DMS53 (cell line): ENCODE results near the gene C2orf69.
"Not testable (repeated sequence)": the region's sequence is repeated elsewhere in the genome, so short reads cannot be mapped to it uniquely, and the experiment has no call there.

Experiments
- DNase-seq: peaks from one replicate; lab custom pipeline; 2025; lab: John Stamatoyannopoulos, UW

Gene C2orf69, protein sequence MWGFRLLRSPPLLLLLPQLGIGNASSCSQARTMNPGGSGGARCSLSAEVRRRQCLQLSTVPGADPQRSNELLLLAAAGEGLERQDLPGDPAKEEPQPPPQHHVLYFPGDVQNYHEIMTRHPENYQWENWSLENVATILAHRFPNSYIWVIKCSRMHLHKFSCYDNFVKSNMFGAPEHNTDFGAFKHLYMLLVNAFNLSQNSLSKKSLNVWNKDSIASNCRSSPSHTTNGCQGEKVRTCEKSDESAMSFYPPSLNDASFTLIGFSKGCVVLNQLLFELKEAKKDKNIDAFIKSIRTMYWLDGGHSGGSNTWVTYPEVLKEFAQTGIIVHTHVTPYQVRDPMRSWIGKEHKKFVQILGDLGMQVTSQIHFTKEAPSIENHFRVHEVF

GRCh38 chr2:199911052-199911876 is at the start of gene C2orf69:
Gene C2orf69 (plus strand): TSS chr2:199911293. CDS start chr2:199911439, 146 bp downstream.
- peak; percentile 99 for DNase-seq

DNA sequence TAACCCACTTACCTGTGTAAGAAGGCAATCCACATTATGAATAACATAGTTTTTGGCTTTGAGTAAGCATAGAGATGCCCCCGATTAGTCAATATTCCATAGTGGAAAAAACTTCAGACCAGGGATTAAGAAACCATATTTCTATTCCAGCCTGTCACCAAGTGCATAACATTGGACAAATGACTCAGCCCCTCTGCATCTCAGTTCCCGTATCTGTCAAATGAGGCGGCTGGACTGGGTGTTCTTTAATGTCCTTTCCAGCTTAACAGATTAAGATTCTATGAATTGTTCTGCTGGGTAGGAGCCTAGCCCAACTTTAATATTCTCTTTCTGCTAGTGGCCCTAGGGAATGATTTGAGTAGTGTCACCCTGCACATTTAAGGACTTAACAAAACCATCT is 48.3 kb upstream of the C2orf69 start:
- no peak for DNase-seq

DNA sequence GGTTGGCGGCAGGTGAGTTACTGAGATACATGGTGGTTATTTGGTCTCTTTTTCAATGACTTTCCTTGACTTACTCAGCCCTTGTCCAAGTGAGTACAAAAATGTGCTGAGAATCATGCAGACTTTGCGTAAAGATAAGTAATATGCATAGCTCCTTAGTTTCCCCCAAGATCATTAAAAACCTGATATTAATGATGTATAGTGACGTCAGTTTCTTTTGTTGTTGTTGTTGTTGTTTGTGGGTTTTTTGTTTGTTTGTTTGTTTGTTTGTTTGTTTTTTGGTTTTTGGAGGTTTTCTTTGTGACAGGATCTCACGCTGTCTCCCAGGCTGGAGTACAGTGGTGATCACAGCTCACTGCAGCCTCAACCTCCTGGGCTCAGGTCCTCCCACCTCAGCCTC is 45.2 kb upstream of the C2orf69 start:
- no peak for DNase-seq

GRCh38 chr2:199868431-199869226 is 42.5 kb upstream of the C2orf69 start:
- no peak for DNase-seq

DNA sequence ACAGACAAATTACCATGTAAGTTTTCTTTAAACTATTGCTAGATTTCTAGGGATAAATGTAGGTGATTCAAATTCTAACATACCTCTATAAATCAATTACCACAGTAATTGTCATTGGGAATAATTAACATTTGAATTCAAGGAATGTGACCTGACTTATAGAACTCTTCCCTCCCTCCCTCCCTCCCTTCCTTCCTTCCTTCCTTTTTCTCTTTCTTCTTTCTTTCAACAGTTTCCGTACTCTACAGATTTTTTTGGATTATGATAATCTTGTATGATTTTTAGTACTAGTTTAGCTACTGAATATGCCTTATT is 41.9 kb upstream of the C2orf69 start:
- DNase-seq, result no peak

DNA sequence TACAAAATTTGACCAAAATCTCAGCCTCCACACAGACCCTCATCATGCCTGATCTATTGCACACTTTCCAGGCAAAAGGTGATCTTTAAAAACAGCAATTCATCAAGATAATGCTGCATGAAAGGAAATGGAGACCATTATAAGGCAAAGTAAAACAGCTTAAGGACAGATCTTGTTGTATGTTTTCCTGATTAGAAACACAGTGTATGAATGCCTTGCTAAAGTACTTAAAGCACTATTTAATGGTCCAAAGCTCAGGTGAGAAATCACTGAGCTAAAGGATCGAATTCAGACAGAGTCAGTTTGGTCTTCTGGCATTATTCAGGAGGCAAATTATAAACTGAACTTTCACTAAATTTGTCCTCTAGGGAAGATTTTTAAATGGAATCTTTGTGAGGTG is 41.4 kb upstream of the C2orf69 start:
- no peak for DNase-seq

GRCh38 chr2:199870581-199870980 is 40.5 kb upstream of the C2orf69 start:
- no peak for DNase-seq

GRCh38 chr2:199874209-199874608 is 36.9 kb upstream of the C2orf69 start:
- no peak for DNase-seq

DNA sequence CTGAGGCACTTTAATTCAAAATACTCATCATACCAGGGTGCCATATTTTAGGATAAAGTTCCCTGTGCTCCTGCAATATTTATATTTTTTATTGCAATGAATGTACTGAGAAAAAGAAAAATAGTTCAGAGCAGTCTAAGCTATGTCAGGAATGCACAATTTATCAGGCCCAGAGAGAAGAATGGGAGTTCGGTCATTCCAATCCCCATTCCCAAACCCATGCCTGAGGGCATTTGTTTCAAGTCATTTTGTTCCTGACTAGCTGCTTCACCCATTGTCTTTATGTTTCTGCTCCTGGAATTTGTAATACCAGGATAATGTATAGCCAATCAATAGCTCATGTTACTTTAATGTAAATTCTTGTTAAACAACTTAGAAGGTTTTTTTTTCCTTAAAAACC is 35.7 kb upstream of the C2orf69 start:
- DNase-seq, result no peak

GRCh38 chr2:199882667-199883066 is 28.4 kb upstream of the C2orf69 start:
- DNase-seq, result no peak

DNA sequence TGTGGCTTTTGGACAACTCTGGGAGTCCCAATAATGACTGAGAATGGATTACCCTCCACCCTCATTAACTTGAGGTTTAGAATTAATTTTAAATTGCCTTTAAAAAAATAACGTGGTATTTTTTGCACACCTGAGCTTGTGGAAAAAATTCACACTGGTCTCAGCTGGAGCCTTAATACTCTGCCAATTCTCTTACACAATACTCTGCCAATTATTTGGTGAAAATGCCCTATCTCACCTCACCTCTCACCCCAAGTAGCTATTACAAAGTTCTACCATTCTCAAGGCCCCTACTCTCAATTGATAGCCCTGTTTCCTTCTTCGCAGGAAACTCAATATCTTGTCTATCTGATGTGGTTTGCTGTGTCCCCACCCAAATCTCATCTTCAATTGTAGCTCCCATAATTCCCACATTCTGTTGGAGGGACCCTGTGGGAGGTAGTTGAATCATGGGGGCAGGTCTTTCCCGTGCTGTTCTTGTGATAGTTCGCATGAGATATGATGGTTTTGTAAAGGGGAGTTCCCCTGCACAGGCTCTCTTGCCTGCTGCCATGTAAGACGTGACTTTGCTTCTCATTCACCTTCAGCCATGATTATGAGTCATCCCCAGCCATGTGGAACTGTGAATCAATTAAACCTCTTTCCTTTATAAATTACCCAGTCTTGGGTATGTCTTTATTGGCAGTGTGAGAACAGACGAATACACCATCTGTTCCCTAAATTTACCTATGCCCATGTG is 27.4 kb upstream of the C2orf69 start:
- DNase-seq, result peak; percentile 25

- DNase-seq, result peak; percentile 7
Observed at GRCh38 chr2:199895406-199895805, 15.7 kb upstream of the C2orf69 start.

DNA sequence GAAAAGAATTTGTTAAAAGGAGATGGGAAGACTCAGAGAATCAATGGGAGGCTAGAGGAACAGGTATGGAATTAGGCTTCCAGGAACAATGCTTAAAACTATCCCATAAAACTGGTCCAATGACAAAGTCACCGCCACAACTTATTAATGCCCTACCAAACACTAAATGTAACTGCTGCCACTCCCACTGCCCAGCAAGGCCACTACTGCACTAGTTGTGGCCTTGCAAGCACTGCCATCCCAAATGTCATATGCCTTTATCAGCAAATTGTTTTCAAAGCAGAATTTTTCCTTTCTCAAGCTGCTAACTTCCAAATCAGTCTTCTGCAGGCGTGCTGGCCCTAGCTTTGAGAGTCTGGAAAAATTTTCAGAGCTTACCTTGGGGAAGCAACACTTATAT is 14.5 kb upstream of the C2orf69 start:
- no peak for DNase-seq

DNA sequence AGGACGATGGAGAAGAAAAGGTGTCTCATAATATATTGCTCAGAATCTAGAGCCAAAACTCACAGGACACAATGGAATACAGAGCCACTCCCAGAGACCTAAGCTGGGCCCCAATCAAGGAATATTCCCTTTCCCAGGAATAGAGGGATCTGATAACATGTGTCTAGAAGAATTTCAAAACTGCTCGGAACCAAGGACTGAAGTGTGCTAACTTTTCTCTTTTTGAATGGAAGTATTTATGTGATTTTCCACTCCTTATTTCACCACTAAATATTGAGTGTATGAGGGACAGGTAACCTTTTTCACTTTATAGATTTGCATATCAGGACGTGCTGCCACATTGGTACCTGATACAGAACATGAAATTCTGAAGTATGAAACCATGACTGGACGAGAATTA is 9.2 kb upstream of the C2orf69 start:
- no peak for DNase-seq

DNA sequence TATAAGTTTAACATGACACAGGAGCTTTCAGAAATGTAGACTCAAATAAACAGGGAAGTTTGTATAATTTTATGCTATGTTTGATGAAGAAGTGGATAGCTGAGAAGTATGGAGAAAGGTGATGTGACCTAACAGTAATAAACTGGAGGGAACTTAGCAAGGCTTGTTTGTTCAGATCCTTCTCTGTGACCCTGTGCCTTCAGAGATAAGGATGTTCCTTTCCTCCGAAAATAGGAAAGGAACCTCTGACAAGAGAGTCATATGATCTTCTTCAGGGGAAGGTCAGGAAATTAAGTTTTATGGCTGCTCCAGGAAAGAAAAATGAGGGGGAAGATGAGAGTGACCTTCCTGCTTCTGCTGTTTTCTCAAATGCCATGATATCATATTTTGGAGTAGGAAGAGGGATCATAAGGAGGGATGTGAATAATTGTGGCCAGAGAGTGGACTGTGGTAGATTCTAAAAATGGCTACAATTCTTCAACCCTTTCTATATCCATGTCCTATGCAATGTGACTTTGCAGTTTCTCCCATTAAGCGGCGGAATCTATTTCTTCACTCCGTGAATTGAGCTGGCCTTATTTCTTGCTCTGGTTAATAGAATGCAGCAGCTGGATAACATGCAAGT is 8.5 kb upstream of the C2orf69 start:
- no peak for DNase-seq

DNA sequence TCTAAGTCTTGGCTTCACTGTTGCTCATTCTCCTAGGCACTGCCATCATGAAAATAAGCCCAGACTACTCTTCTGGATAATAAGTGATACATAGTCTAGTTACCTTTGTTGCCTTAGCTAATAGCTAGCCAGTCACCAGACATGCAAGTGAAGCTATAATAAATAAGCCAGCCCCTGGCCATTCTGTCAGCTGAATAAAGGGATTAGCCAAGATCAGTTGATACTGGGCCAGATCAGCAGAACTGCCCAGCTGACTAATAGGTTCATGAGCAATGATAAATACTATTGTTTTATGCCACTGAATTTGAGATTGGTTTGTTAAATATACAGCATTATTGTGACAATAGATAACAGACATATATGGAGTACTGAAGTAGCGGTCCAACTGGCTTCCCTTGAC is 8.0 kb upstream of the C2orf69 start:
- DNase-seq, result no peak

- no peak for DNase-seq
Observed at GRCh38 chr2:199907008-199907714, 3.9 kb upstream of the C2orf69 start.

- no peak for DNase-seq
Observed at GRCh38 chr2:199910338-199911051, 598 bp upstream of the C2orf69 start.

DNA sequence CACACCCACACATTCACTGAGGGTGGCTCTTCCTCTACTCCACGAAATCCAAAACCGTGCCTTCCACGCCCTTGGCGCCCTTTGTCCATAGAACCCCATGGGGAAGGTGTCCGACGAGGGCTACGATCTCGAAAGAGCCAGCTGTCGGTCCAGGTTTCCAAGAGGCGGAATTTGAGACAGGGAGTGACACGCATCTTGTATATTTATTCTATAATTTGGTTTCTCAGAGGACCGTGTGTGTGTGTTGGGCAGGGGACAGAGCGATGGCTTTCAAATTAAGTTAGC is 726 bp downstream of the C2orf69 start:
- DNase-seq, result no peak

- not testable (repeated sequence) for DNase-seq
Observed at GRCh38 chr2:199912553-199913114, 1.5 kb downstream of the C2orf69 start.
